NOMO-1 treated with DMSO at 0.1 percent for 48 hours (cell line): ENCODE data around the gene HMHB1.
"Not testable (repeated sequence)": the region's sequence is repeated elsewhere in the genome, so short reads cannot be mapped to it uniquely, and the experiment has no call there.

Experiments used
- DNase-seq: peaks from one replicate; lab custom pipeline; 2025; ENCODE audit not compliant: unreplicated experiment; lab: John Stamatoyannopoulos, UW

The HMHB1 gene

GRCh38 chr5:143801252-143801939 lies 10.6 kb upstream of the HMHB1 start:
- no peak for DNase-seq

GRCh38 chr5:143805861-143806260 lies 6.1 kb upstream of the HMHB1 start:
- no peak for DNase-seq

- no peak for DNase-seq
Observed at GRCh38 chr5:143806579-143806978, 5.4 kb upstream of the HMHB1 start.

- no peak for DNase-seq
Observed at GRCh38 chr5:143807401-143807800, 4.6 kb upstream of the HMHB1 start.

- not testable (repeated sequence) for DNase-seq
Observed at GRCh38 chr5:143816370-143816769, 4.4 kb downstream of the HMHB1 start.

- no peak for DNase-seq
Observed at GRCh38 chr5:143819716-143820115, 7.8 kb downstream of the HMHB1 start.

- no peak for DNase-seq
Observed at GRCh38 chr5:143820451-143820850, 8.5 kb downstream of the HMHB1 start.

DNA sequence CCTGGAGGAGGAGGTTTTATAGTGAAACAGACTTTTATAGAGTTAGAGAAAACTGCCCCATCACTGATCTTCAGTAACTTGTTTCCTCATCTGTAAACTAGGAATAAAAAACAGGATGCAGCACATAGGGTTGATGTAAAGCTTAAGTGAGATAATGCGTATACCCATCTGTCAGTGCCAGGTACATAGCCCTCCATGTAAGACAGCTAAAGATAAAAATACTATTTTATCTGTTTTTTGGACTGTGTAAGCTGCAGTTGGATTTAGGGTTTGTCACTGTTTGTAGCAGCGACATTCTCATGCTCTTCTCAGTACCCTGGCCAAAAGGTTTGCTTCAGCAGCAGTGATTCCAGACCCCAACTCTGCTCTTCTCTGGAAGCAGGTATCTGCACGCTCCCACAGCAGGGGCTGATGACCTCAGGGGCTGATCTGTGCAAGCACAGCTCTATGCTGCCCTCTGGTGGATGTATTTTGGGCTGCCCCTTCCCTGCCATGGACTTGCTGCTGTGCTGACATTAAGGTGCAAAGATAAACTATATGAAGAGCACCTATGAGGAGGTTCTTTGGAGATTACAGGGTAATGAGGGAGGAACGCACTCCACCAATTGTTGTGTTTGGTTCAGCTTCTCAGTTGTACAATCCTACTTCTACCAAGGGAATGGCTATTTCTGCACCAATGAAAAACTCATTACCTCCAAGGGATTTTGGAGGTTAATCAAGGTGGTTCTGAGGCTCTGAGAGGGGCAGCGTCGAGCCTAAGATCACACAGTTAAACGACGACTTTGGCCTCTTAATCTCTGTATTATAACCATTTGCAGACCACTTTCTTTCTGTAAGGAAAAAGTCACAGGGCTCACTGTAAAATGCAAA lies 13.1 kb downstream of the HMHB1 start:
- peak; percentile 66 for DNase-seq

- DNase-seq: no peak
Observed at GRCh38 chr5:143826951-143827444, 15.0 kb downstream of the HMHB1 start.

DNA sequence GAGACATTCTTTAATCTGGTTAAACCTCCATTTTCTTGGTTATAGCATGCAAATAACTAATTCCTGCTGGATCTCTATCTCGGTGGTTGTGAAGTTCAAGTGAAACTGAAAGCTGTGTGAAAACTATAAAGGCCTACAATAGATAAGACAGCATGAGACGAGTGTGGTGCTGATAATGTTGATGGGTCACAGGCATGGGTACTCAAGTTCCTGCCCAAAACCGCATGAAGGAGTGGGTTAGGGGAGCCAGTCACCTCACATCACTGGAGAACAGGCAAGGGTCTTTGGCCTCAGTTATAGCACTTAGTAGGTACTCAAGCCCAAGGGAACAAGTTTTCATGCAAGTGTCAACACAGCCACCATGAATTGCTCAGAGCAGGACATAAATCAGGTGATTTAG lies 16.7 kb downstream of the HMHB1 start:
- DNase-seq: no peak

GRCh38 chr5:143833177-143833576 lies 21.2 kb downstream of the HMHB1 start:
- no peak for DNase-seq

GRCh38 chr5:143835251-143835650 lies 23.3 kb downstream of the HMHB1 start:
- no peak for DNase-seq

GRCh38 chr5:143836161-143836725 lies 24.3 kb downstream of the HMHB1 start:
- DNase-seq: no peak

GRCh38 chr5:143837306-143837848 lies 25.4 kb downstream of the HMHB1 start:
- DNase-seq: no peak

DNA sequence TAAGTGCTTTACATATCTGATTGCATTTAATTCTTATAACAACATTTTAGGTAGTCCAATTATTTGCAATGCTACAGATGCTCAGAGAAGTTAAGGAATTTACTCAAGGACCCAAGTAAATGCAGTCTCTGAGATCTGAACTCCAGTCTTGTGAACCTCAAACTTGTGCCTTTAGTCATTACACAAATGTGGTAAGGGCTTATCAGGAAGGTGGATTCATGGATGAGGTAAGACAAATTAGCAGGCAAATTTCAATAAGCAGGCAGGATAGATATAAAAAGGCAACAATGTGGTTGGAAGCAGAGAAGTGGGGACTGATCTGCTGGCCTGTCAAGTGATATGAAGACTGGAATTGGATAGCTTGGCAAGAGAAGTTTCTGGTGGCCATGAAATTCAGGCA lies 29.5 kb downstream of the HMHB1 start:
- no peak for DNase-seq

GRCh38 chr5:143842920-143843319 lies 31.0 kb downstream of the HMHB1 start:
- DNase-seq: no peak

DNA sequence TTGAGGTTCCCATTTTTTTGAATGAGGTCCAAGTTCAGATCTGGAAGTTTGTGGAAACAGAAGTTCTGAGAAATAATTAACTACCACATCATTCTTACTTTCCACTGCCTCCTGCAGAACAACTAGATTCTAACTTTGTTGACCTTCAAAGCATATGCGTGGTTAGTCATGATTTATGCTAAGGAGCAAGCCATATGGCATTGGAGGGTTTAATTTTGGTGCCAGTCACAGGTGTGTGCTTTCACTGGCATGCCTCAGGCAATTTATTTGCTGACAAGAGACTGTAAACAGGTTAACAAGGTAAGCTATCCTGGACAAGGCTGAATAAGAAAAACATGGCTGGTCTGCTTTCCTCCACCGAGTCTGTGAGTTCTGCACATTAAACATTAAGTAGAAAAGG lies 31.5 kb downstream of the HMHB1 start:
- DNase-seq: no peak

GRCh38 chr5:143850050-143850683 lies 38.2 kb downstream of the HMHB1 start:
- DNase-seq: no peak

- DNase-seq: no peak
Observed at GRCh38 chr5:143851383-143851782, 39.4 kb downstream of the HMHB1 start.

DNA sequence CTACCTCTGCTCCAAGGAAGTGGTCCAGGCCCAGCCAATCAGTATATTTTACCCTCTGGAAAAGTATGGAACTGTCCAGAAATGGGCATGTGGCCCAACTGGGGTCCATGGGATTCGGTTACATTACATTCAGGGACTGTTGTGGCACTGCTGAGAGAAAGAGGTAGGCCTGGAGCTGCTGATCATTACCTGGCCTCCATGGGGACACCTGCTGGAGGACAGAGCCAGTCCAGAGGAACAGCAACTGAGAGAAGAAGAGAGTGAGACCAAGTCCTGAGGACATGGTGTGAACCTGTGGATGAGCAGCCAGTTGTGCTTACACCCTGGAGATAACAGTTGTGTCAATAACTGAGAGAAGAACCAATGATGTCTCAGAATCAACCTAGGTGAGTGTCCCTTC lies 48.2 kb downstream of the HMHB1 start:
- DNase-seq: no peak

GRCh38 chr5:143862271-143862670 lies 50.3 kb downstream of the HMHB1 start:
- peak; percentile 34 for DNase-seq
